Measurements from ENCODE around the gene MPHOSPH9. TPM values are rescaled to one million over a fixed set of nuclear protein-coding genes. Genes with fewer than 3 reads are reported as not detected.
"Not testable (repeated sequence)": the region's sequence is repeated elsewhere in the genome, so short reads cannot be mapped to it uniquely, and the experiment has no call there.

The MPHOSPH9 gene
- total and polyA plus RNA-seq, 2 donors (not counting 3 experiments of a cell fraction or from before 2014, with no cell fraction given): 7.8 to 42.4 TPM

DNA sequence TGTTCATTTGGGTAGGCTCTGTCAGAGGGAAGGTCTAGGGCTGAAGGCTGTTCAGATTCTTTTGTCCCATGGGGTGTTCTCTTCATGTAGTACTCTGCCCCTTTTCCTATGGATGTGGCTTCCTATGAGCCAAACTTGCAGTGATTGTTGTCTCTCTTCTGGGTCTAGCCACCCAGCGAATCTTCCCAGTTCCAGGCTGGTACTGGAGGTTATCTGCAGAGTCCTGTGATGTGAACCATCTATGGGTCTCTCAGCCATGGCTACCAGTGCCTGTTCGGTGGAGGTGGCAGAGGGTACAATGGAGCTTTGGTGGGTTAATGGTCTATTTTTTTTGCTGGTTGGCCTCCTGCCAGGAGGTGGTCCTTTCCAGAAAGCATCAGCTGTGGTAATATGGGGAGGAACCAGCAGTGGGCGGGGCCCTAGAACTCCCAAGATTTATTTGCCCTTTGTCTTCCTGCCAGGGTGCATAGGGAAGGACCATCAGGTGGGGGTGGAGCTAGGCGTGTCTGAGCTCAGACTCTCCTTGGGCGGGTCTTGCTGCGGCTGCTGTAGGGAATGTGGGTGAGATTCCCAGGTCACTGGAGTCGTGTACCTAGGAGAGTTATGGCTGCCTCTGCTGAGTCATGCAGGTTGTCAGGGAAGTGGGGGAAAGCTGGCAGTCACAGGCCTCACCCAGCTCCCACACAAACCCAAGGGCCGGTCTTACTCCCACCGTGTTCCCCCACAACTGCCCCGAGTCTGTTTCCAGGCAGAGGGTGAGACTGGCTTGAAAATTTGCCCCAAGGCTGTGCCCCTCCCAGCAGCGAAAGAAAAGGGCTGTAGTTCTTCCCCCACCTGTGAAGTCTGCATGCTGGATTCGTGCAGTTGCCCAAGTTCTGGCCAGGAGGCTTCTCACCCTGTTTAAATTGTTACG lies 17.8 kb upstream of the MPHOSPH9 start:
- Histone ChIP-seq H3K27ac (ENCODE audit: insufficient read depth, low read depth, low read length) (no peak overlapping the region), H3K9me3 (replicated peaks; ENCODE audit: control insufficient read depth, insufficient read depth, low read length) (no peaks in the 10 kb centered on the region), H2AFZ (ENCODE audit: low read depth, low read length) (no peak overlapping the region), H3K9ac (replicated peaks; ENCODE audit: extremely low read depth, insufficient read depth, low read length) (no peak overlapping the region), H3K27me3 (ENCODE audit: control insufficient read depth in 2 of 2, insufficient read depth in 2 of 2, low read length in 2 of 2) (no peaks in the 10 kb centered on the region), H3K9me1 (replicated peaks; ENCODE audit: control insufficient read depth, extremely low read depth, insufficient read depth, low read length) (no peaks in the 10 kb centered on the region), H3K4me3 (replicated peaks in 1 of 3; ENCODE audit: insufficient read depth in 1 of 3, low read depth in 1 of 3, low read length in 3 of 3) (no peak overlapping the region), H3K36me3 (ENCODE audit: control insufficient read depth in 2 of 2, extremely low read depth in 1 of 2, insufficient read depth in 2 of 2, low read length in 2 of 2) (peaks cover 8 to 11% of the 10 kb centered on the region in 2 experiments), H3K4me1 (ENCODE audit: control insufficient read depth, extremely low read depth, insufficient read depth, low read length) (no peaks in the 10 kb centered on the region), H3K4me2 (ENCODE audit: insufficient read depth, low read length) (no peak overlapping the region), H3K79me2 (ENCODE audit: control insufficient read depth, insufficient read depth, low read length) (peaks cover 40% of the 10 kb centered on the region), H4K20me1 (replicated peaks; ENCODE audit: control insufficient read depth, extremely low read depth, insufficient read depth, low read length) (no peaks in the 10 kb centered on the region)
- no peak for FAIRE-seq
- no peak for DNase-seq (ENCODE audit: low read depth, low spot score)
- dilution Hi-C loops (cut with MboI; ENCODE audit: extremely low pct_ligation_motif_present, low sequenced_read_pairs) (no loop called here), intact Hi-C loops (cut with micrococcal nuclease) (no loop called here)
- ChIA-PET POLR2A (no interaction called here), CTCF (interaction anchor here (1.5 to 2.6 kb wide), 2 partner anchors 13 to 207 kb away, joined by 3 to 15 read pairs; no protein-coding TSS in a partner anchor)
- no peak for TF ChIP-seq GATA2 (IDR thresholded peaks at IDR 0.05; ENCODE audit: insufficient read depth, insufficient read length, low read depth, low read length)
- TF ChIP-seq POLR2AphosphoS5 (IDR thresholded peaks at IDR 0.05; ENCODE audit: insufficient read depth, low read depth, low read length): no peak
- no peak for TF ChIP-seq MYC (IDR thresholded peaks at IDR 0.05; ENCODE audit: low read depth, low read length)
- TF ChIP-seq POLR2A (IDR thresholded peaks at IDR 0.05; ENCODE audit: low read depth, low read length): no peak
- TF ChIP-seq, protein P1, sequence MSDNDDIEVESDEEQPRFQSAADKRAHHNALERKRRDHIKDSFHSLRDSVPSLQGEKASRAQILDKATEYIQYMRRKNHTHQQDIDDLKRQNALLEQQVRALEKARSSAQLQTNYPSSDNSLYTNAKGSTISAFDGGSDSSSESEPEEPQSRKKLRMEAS (IDR thresholded peaks at IDR 0.05; ENCODE audit: insufficient read depth, insufficient read length): no peak
- TF ChIP-seq, protein P2, sequence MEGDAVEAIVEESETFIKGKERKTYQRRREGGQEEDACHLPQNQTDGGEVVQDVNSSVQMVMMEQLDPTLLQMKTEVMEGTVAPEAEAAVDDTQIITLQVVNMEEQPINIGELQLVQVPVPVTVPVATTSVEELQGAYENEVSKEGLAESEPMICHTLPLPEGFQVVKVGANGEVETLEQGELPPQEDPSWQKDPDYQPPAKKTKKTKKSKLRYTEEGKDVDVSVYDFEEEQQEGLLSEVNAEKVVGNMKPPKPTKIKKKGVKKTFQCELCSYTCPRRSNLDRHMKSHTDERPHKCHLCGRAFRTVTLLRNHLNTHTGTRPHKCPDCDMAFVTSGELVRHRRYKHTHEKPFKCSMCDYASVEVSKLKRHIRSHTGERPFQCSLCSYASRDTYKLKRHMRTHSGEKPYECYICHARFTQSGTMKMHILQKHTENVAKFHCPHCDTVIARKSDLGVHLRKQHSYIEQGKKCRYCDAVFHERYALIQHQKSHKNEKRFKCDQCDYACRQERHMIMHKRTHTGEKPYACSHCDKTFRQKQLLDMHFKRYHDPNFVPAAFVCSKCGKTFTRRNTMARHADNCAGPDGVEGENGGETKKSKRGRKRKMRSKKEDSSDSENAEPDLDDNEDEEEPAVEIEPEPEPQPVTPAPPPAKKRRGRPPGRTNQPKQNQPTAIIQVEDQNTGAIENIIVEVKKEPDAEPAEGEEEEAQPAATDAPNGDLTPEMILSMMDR (IDR thresholded peaks at IDR 0.05; ENCODE audit: extremely low read depth in 1 of 2, insufficient read depth in 1 of 2, low read depth in 1 of 2, low read length in 2 of 2): no peak
- no peak for TF ChIP-seq EZH2 (IDR thresholded peaks at IDR 0.05; ENCODE audit: borderline replicate concordance, low read depth, low read length, severe bottlenecking)
- TF ChIP-seq FOS (IDR thresholded peaks at IDR 0.05; ENCODE audit: borderline replicate concordance, insufficient read depth, low read length): no peak
- TF ChIP-seq JUN (IDR thresholded peaks at IDR 0.05; ENCODE audit: borderline replicate concordance, insufficient read depth, insufficient read length, low read depth): no peak
- TSS peak; percentile 7 for BruUV-seq (replicated peaks)

DNA sequence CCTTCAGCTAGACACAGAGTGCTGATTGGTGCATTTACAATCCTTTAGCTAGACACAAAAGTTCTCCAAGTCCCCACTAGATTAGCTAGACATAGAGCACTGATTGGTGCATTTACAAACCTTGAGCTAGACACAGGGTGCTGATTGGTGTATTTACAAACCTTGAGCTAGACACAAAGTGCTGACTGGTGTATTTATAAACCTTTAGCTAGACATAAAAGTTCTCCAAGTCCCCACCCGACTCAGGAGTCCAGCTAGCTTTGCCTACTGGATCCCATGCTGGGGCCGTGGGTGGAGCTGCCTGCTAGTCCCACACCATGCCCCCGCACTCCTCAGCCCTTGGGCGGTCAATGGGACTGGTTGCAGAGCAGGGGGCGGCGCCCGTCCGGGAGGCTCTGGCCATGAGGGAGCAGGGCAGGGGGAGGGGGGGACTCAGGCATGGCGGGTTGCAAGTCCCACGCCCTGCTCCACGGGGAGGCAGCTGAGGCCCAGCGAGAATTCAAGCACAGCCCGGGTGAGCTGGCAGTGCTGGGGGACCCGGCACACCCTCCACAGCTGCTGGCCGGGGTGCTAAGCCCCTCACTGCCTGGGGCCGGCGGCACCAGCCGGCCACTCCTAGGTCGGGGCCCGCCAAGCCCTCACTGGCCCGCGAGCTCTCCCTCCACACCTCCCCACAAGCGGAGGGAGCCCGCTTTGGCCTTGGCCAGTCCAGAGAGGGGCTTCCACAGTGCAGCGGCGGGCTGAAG lies 16.2 kb upstream of the MPHOSPH9 start:
- H3K36me3 ChIP-seq (ENCODE audit: control insufficient read depth in 2 of 2, extremely low read depth in 1 of 2, insufficient read depth in 2 of 2, low read length in 2 of 2); BruUV-seq (replicated peaks); H3K27ac ChIP-seq (ENCODE audit: insufficient read depth, low read depth, low read length); DNase-seq (ENCODE audit: low read depth, low spot score); intact Hi-C loops (cut with micrococcal nuclease); H3K27me3 ChIP-seq (ENCODE audit: control insufficient read depth in 2 of 2, insufficient read depth in 2 of 2, low read length in 2 of 2); H4K20me1 ChIP-seq (replicated peaks; ENCODE audit: control insufficient read depth, extremely low read depth, insufficient read depth, low read length); H3K4me2 ChIP-seq (ENCODE audit: insufficient read depth, low read length); H3K4me3 ChIP-seq (replicated peaks in 1 of 3; ENCODE audit: insufficient read depth in 1 of 3, low read depth in 1 of 3, low read length in 3 of 3); FAIRE-seq; H3K9ac ChIP-seq (replicated peaks; ENCODE audit: extremely low read depth, insufficient read depth, low read length); H2AFZ ChIP-seq (ENCODE audit: low read depth, low read length); H3K4me1 ChIP-seq (ENCODE audit: control insufficient read depth, extremely low read depth, insufficient read depth, low read length); H3K9me1 ChIP-seq (replicated peaks; ENCODE audit: control insufficient read depth, extremely low read depth, insufficient read depth, low read length); dilution Hi-C loops (cut with MboI; ENCODE audit: extremely low pct_ligation_motif_present, low sequenced_read_pairs); H3K9me3 ChIP-seq (replicated peaks; ENCODE audit: control insufficient read depth, insufficient read depth, low read length): not testable (repeated sequence)
- H3K79me2 ChIP-seq (ENCODE audit: control insufficient read depth, insufficient read depth, low read length): peaks cover 42% of the 10 kb centered on the region
- POLR2A ChIA-PET: interaction anchor here (0.6 kb wide), 1 partner anchor 8 kb away, joined by 8 read pairs; no protein-coding TSS in a partner anchor
- CTCF ChIA-PET: interaction anchor here (2.0 kb wide), 1 partner anchor 11 kb away, joined by 9 read pairs; no protein-coding TSS in a partner anchor
